IMR-90 (cell line): Measurements from ENCODE around the gene ADGRG2. TPM values are rescaled to one million over a fixed set of nuclear protein-coding genes. Genes with fewer than 3 reads are reported as not detected.

Experiments used
- ATAC-seq: fragments of 200-7000 bp; cut with Tn5 transposase; 2 replicates; pipeline ENCODE4 v1.9.1; 2020; ENCODE audit warnings: low read depth, mild to moderate bottlenecking, moderate library complexity
- BruUV-seq: library from RNA; stranded (reverse); fragments of 400-500 nt; replicated peaks from 2 replicates; lab custom pipeline; 2021; lab: Mats Ljungman, UMichigan
- CTCF ChIA-PET: fragments of 300-600 bp; formaldehyde crosslinking; extraction: SDS; loops from one replicate; lab custom pipeline; 2021; ENCODE audit warnings: antibody characterized with exemption; lab: Yijun Ruan, JAX
- POLR2A ChIA-PET: fragments of 300-600 bp; sonication (Branson Sonifier 250); formaldehyde crosslinking; loops from one replicate; lab custom pipeline; 2022; ENCODE audit warnings: antibody characterized with exemption; ENCODE audit not compliant: unreplicated experiment; lab: Charles Lee
- DNase-seq: peaks from one replicate; pipeline ENCODE4 v3.0.0; 2013
- H2AFZ ChIP-seq: replicated peaks from 2 replicates; pipeline ENCODE3; 2013; ENCODE audit warnings: low read length, mild to moderate bottlenecking; ENCODE audit not compliant: poor library complexity
- H2AK5ac ChIP-seq: 2 replicates; pipeline ENCODE4 v1.6.1; 2013; ENCODE audit warnings: low read depth, low read length, inconsistent platforms
- H2AK9ac ChIP-seq: replicated peaks from 2 replicates; pipeline ENCODE3; 2013; ENCODE audit warnings: mild to moderate bottlenecking, low read depth, low read length, moderate library complexity; ENCODE audit not compliant: poor library complexity
- H2BK120ac ChIP-seq: 2 replicates; pipeline ENCODE4 v1.6.1; 2013; ENCODE audit warnings: low read depth, low read length, inconsistent platforms
- H2BK15ac ChIP-seq: 3 replicates; pipeline ENCODE4 v1.6.1; 2013; ENCODE audit warnings: low read depth, low read length, inconsistent platforms
- H2BK20ac ChIP-seq: 2 replicates; pipeline ENCODE4 v1.6.1; 2013; ENCODE audit warnings: low read depth, mild to moderate bottlenecking, inconsistent platforms, low read length, moderate library complexity
- H2BK5ac ChIP-seq: 2 replicates; pipeline ENCODE4 v1.6.1; 2013; ENCODE audit warnings: mild to moderate bottlenecking, low read depth, low read length, inconsistent platforms; ENCODE audit not compliant: poor library complexity, severe bottlenecking
- H3K14ac ChIP-seq: replicated peaks from 2 replicates; pipeline ENCODE4 v1.6.1; 2013; ENCODE audit warnings: low read depth, low read length, inconsistent platforms
- H3K18ac ChIP-seq: 2 replicates; pipeline ENCODE4 v1.6.1; 2013; ENCODE audit warnings: low read depth, low read length, control low read depth
- H3K23ac ChIP-seq: 2 replicates; pipeline ENCODE4 v1.6.1; 2013; ENCODE audit warnings: low read depth, low read length, inconsistent platforms
- H3K27ac ChIP-seq: 2 replicates; pipeline ENCODE4 v1.5.1; 2013; ENCODE audit warnings: mild to moderate bottlenecking, control low read depth, low read length; ENCODE audit not compliant: insufficient read depth
- H3K27me3 ChIP-seq: 2 replicates; pipeline ENCODE4 v1.6.1; 2013; ENCODE audit warnings: low read length; ENCODE audit not compliant: control insufficient read depth, insufficient read depth
- H3K36me3 ChIP-seq: 2 replicates; pipeline ENCODE4 v1.6.1; 2013; ENCODE audit warnings: low read length, mixed read lengths; ENCODE audit not compliant: control insufficient read depth, insufficient read depth
- H3K4ac ChIP-seq: 2 replicates; pipeline ENCODE4 v1.6.1; 2013; ENCODE audit warnings: low read depth, low read length, inconsistent platforms
- H3K4me1 ChIP-seq: 2 replicates; pipeline ENCODE4 v1.6.1; 2013; ENCODE audit warnings: low read length, mixed read lengths; ENCODE audit not compliant: control insufficient read depth, insufficient read depth
- H3K4me2 ChIP-seq: 2 replicates; pipeline ENCODE4 v1.6.1; 2013; ENCODE audit warnings: low read depth, mild to moderate bottlenecking, control low read depth, low read length, moderate library complexity
- H3K4me3 ChIP-seq: 2 replicates; pipeline ENCODE4 v1.5.1; 2013; ENCODE audit warnings: low read depth, mild to moderate bottlenecking, control low read depth, low read length, moderate library complexity; ENCODE audit not compliant: insufficient read depth
- H3K56ac ChIP-seq: 2 replicates; pipeline ENCODE4 v1.6.1; 2013; ENCODE audit warnings: low read length, inconsistent platforms; ENCODE audit not compliant: insufficient read depth; ENCODE audit errors: extremely low read depth
- H3K79me1 ChIP-seq, 2 experiments: 2 replicates each; pipeline ENCODE4 v1.6.1; 2013; ENCODE audit warnings: low read length in 2 of 2, inconsistent platforms in 1 of 2, low read depth in 1 of 2
- H3K9ac ChIP-seq: 2 replicates; pipeline ENCODE4 v1.6.1; 2013; ENCODE audit warnings: low read depth, low read length, control low read depth
- H3K9me1 ChIP-seq: 2 replicates; pipeline ENCODE4 v1.6.1; 2013; ENCODE audit warnings: low read length, inconsistent platforms; ENCODE audit not compliant: insufficient read depth
- H3K9me3 ChIP-seq: 2 replicates; pipeline ENCODE4 v1.6.1; 2013; ENCODE audit warnings: low read length; ENCODE audit not compliant: control insufficient read depth, insufficient read depth
- H4K20me1 ChIP-seq: 2 replicates; pipeline ENCODE4 v1.6.1; 2013; ENCODE audit warnings: low read length, inconsistent platforms; ENCODE audit not compliant: insufficient read depth
- H4K5ac ChIP-seq: 2 replicates; pipeline ENCODE4 v1.6.1; 2013; ENCODE audit warnings: mild to moderate bottlenecking, low read depth, low read length, control low read depth
- H4K8ac ChIP-seq, 2 experiments: 2 replicates each; pipeline ENCODE4 v1.6.1; 2013; ENCODE audit warnings: low read depth in 2 of 2, low read length in 2 of 2, control low read depth in 1 of 2, inconsistent platforms in 1 of 2
- H4K91ac ChIP-seq: 2 replicates; pipeline ENCODE4 v1.6.1; 2013; ENCODE audit warnings: low read depth, low read length, inconsistent platforms; ENCODE audit not compliant: insufficient read depth
- MAFK ChIP-seq: IDR thresholded peaks from 2 replicates; pipeline ENCODE4 v1.6.1; 2012; ENCODE audit warnings: low read depth, low read length, improper control_type of control experiment
- WGBS, 2 experiments: methylation state at CpG; one replicate each; pipeline versions ENCODE4 v1.1.5 to v1.1.7; 2013; ENCODE audit warnings: missing lambda C conversion rate in 2 of 2; ENCODE audit not compliant: insufficient read length in 1 of 2; ENCODE audit errors: extremely low coverage in 2 of 2; 5-methylcytosine and 5-hydroxymethylcytosine counted together
- dilution Hi-C: fragments of 300-500 bp; cut with HindIII; formaldehyde crosslinking; loops from one replicate; pipeline ENCODE4 v1.14.3; 2018; ENCODE audit warnings: low sequenced_read_pairs; ENCODE audit not compliant: unreplicated experiment
- in situ Hi-C: fragments of 300-500 bp; cut with MboI; formaldehyde crosslinking; loops from 3 replicates; pipeline ENCODE4 v1.14.3; 2019; ENCODE audit warnings: low sequenced_read_pairs, inconsistent platforms, mixed read lengths
- intact Hi-C: fragments of 100-400 bp; cut with micrococcal nuclease; formaldehyde crosslinking; loops from 2 replicates; pipeline ENCODE4 v1.10.0; 2022
- polyA plus RNA-seq, 3 experiments: library from polyadenylated mRNA; depleted of rRNA; stranded (reverse); fragments of >200 nt; gene quantifications; 2 replicates each; pipeline ENCODE4 v1.2.3, GENCODE V29; 2012; ENCODE audit warnings: low replicate concordance in 1 of 3
- total RNA-seq: library from RNA; depleted of rRNA; stranded (reverse); fragments of >200 nt; gene quantifications from 2 replicates; pipeline ENCODE4 v1.2.3, GENCODE V29; 2012

ADGRG2 gene
- total and polyA plus RNA-seq, 2 of the 4 experiments (the other 2 are of a cell fraction) = under 0.01 to 0.07 TPM

DNA sequence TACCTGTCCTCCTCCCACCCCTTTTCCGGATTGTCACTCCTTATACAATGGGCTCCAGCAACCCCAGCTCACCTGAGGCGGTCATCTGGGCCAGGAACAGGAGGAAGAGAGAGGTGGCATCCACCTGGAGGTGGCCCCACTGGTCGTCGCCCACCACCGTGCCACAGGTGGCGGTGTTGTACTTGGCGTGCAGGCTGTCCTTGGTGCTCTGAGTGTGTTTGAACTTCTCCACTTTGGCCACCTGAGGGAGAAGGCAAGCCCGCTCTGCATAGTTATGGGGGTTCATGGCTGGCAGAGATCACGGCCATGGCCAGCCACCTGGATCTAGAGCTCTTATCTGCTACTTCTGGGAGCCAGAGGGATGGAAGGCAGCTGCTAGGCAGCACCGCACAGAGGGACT is 171.2 kb downstream of the ADGRG2 start:
- Histone ChIP-seq H3K27ac (no peak overlapping the region), H3K56ac (no peak overlapping the region), H4K20me1 (no peaks in the 10 kb centered on the region), H2BK5ac (no peak overlapping the region), H3K9me3 (no peaks in the 10 kb centered on the region), H3K9me1 (no peaks in the 10 kb centered on the region; the same call in 1 of the 2 replicates), H3K4ac (no peak overlapping the region), H3K36me3 (peaks cover 1% of the 10 kb centered on the region; the same call in 1 of the 2 replicates), H2BK20ac (no peak overlapping the region), H3K18ac (no peak overlapping the region), H2AK5ac (no peak overlapping the region), H2AFZ (no peak overlapping the region), H3K14ac (no peak overlapping the region), H2BK15ac (no peak overlapping the region), H3K23ac (no peak overlapping the region), H3K79me1 (no peaks in the 10 kb centered on the region), H2BK120ac (no peak overlapping the region), H3K9ac (no peak overlapping the region), H4K8ac (no peak overlapping the region), H3K4me3 (no peak overlapping the region), H4K91ac (no peak overlapping the region), H4K5ac (no peak overlapping the region), H3K4me2 (no peak overlapping the region), H2AK9ac (no peak overlapping the region), H3K4me1 (no peaks in the 10 kb centered on the region; the same call in 1 of the 2 replicates), H3K27me3 (no peaks in the 10 kb centered on the region)
- no peak for ATAC-seq
- no TSS peak for BruUV-seq
- in situ Hi-C loops (no loop called here), intact Hi-C loops (no loop called here), dilution Hi-C loops (no loop called here)
- 55% methylated on average over 2 of the region's 10 CpGs; no CpG with 5 or more reads in 1 of the 2 experiments for WGBS, 2 experiments
- TF ChIP-seq MAFK = no peak
- no peak for DNase-seq
- CTCF ChIA-PET = no interaction called here
- POLR2A ChIA-PET = no interaction called here
